Fibroblast of pulmonary artery (primary cell): ENCODE results near the gene IL24.

Source experiments
- DNase-seq: peaks from one replicate; pipeline ENCODE4 v3.0.0-alpha.2; 2010; ENCODE audit warnings: low read depth
- H3K4me3 ChIP-seq: replicated peaks from 2 replicates; pipeline ENCODE4 v1.5.1; 2011; ENCODE audit warnings: low read depth, mild to moderate bottlenecking, control low read depth, low read length, moderate library complexity
- TF ChIP-seq, protein P1 (sequence below): IDR thresholded peaks from 2 replicates; pipeline ENCODE4 v1.5.1; 2011; ENCODE audit warnings: mild to moderate bottlenecking, control low read depth, low read length, inconsistent platforms; ENCODE audit errors: missing control alignments

The IL24 gene

DNA sequence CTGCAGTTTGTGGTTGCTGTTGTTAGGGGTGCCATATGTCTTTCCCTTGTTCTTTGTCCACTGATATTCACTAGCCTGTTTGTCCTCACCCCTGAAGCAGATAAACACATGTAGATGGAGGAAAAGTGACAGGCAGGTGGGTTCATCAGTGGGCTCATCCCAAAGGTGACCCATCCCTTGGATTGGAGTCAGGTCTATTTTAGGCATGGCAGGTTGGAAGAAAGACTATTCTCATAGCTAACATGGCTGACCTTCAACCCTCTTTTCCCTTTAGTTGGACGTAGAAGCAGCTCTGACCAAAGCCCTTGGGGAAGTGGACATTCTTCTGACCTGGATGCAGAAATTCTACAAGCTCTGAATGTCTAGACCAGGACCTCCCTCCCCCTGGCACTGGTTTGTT is 5.5 kb downstream of the IL24 start:
- TF ChIP-seq, protein P1, sequence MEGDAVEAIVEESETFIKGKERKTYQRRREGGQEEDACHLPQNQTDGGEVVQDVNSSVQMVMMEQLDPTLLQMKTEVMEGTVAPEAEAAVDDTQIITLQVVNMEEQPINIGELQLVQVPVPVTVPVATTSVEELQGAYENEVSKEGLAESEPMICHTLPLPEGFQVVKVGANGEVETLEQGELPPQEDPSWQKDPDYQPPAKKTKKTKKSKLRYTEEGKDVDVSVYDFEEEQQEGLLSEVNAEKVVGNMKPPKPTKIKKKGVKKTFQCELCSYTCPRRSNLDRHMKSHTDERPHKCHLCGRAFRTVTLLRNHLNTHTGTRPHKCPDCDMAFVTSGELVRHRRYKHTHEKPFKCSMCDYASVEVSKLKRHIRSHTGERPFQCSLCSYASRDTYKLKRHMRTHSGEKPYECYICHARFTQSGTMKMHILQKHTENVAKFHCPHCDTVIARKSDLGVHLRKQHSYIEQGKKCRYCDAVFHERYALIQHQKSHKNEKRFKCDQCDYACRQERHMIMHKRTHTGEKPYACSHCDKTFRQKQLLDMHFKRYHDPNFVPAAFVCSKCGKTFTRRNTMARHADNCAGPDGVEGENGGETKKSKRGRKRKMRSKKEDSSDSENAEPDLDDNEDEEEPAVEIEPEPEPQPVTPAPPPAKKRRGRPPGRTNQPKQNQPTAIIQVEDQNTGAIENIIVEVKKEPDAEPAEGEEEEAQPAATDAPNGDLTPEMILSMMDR: no peak
- no peak for DNase-seq
- H3K4me3 ChIP-seq: no peak overlapping the region

DNA sequence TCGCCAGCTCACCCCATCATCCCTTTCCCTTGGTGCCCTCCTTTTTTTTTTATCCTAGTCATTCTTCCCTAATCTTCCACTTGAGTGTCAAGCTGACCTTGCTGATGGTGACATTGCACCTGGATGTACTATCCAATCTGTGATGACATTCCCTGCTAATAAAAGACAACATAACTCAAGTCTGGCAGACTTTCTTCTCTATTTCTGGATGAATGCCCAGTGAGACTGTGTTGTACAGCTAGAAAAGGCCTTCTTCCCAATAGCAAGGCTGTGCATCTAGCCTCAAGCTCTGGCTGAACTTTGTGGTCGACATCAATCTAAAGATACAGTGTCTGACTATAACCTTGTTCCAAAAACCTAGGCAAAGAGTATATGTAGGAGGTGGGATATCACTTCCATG is 6.4 kb downstream of the IL24 start:
- DNase-seq: peak; percentile 53
- no peak overlapping the region for H3K4me3 ChIP-seq
- TF ChIP-seq, protein P1: no peak

DNA sequence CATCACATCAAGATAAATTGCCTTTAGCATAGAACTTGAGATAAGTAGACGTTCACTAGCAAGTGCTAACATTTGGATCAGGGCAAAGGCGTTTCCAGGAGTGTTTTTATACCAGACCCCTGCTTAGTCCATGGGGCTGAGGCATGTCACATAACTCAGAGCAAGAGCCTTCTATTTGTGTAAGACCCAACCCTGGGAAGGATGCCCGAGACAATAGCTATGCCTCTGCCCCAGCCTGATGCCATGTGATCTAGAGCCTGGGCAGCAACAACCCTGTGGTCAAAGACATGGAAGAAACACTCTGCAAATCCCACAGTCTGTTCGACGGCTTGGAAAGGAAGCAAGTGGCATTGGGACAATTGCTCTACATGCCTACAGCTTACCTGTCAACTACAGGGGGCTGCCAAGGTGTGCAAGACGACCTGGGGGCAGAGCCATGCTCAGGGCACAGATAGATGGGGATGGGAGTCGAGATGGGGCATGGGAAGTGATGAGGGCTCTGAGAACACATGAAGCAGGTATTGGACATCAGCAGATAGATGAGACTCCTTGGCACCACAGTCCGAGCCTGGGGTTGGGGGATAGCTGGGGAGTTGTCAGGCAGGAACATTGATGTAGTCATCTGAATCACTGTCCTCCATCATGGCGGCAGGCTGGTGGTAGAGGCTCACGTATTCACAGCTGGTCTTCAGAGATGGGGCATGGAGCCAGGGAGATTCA is 7.3 kb downstream of the IL24 start:
- TF ChIP-seq, protein P1: no peak
- DNase-seq: peak; percentile 20
- H3K4me3 ChIP-seq: no peak overlapping the region

DNA sequence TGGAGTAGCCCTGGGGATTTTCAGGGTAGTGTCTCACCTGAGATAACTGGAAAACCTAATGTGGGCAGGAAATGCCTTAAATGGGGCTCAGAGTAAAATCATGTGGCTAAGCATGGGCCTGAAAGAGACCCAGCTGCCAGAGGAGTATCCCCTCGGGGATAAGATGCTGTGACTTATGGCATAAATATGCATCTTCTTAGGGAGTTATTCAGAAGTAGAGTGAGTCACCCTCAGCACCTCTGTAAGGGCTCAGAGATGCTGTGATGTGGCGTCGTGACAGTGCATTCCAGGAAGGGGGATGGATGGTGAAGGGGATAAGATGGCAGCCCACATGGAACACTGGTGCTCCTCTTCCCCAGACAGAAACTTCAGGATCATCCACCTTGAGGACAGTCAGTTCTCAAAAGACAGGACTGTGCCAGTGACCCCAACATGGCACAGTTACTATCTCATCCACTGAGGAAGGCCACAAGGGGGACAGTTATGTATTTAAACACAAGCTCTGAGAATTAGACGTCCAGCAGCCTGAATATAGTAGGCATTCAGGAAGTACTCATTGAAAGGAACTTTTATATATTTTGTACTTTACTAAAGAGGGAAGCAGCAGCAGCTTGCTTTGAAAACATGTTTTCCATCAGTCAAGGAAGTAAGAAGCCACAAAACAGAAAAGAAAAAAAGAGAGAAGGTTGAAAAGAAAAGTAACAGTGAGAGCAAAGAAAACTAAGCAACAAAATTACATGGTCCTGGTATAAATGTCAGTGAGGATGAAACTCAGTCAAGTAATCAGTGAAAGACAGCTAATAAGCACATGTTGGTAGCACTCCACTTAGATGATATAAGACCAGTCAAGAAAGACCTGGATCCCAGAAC is 8.3 kb downstream of the IL24 start:
- peak; percentile 93 for DNase-seq
- TF ChIP-seq, protein P1: no peak
- no peak overlapping the region for H3K4me3 ChIP-seq

DNA sequence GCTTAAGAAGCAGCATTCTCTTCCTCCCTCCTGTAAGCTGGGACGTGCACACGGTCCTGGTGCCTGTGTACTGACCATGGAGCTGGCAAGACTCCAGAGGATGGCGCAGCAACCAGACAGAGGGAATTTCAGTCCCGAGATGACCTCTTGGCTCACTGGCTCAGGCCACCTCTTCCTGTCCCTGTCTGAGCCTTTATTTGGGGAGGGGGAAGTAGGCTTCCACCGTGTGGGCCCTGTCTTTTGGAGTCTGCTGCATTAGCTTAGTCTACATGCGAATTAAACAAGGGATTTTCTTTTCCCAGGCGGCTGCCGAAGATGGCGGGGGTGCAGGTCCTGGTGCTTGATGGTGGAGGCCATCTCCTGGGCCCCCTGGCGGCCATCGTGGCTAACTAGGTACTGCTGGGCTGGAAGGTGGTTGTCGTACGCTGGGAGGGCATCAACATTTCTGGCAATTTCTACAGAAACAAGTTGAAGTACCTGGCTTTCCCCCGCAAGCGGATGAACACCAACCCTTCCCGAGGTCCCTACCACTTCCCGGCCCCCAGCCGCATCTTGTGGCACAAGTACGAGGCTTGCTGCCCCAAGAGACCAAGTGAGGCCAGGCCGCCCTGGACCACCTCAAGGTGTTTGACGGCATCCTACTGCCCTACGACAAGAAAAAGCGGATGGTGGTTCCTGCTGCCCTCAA is 10.2 kb downstream of the IL24 start:
- no peak for DNase-seq
- no peak overlapping the region for H3K4me3 ChIP-seq
- TF ChIP-seq, protein P1: peak; percentile 18

DNA sequence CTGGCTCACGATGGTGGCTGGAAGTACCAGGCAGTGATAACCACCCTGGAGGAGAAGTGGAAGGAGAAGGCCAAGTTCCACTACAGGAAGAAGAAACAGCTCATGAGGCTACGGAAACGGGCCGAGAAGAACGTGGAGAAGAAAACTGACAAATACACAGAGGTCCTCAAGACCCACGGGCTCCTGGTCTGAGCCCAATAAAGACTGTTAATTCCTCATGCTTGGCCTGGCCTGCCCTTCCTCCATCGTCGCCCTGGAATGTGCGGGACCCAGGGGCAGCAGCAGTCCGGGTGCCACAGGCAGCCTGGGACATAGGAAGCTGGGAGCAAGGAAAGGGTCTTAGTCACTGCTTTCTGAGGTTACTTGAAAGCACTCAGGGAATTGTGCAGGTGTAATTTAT is 10.8 kb downstream of the IL24 start:
- H3K4me3 ChIP-seq: no peak overlapping the region
- TF ChIP-seq, protein P1: no peak
- no peak for DNase-seq
